Measurements from ENCODE around the gene MPRIP.

- TF ChIP-seq, protein P1, sequence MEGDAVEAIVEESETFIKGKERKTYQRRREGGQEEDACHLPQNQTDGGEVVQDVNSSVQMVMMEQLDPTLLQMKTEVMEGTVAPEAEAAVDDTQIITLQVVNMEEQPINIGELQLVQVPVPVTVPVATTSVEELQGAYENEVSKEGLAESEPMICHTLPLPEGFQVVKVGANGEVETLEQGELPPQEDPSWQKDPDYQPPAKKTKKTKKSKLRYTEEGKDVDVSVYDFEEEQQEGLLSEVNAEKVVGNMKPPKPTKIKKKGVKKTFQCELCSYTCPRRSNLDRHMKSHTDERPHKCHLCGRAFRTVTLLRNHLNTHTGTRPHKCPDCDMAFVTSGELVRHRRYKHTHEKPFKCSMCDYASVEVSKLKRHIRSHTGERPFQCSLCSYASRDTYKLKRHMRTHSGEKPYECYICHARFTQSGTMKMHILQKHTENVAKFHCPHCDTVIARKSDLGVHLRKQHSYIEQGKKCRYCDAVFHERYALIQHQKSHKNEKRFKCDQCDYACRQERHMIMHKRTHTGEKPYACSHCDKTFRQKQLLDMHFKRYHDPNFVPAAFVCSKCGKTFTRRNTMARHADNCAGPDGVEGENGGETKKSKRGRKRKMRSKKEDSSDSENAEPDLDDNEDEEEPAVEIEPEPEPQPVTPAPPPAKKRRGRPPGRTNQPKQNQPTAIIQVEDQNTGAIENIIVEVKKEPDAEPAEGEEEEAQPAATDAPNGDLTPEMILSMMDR (IDR thresholded peaks at IDR 0.05): no peak
- no peak for TF ChIP-seq POLR2AphosphoS5 (IDR thresholded peaks at IDR 0.05)
- no peak for TF ChIP-seq POLR2A (IDR thresholded peaks at IDR 0.05)
Measured at GRCh38 chr17:17126131-17127110, 84.2 kb downstream of the MPRIP start.
